ENCODE measurements around the gene TET3.

TET3 gene

GRCh38 chr2:73989972-73990371 is 5.3 kb downstream of the TET3 start:
- H3K27me3 Mint-ChIP-seq: no peaks in the 10 kb centered on the region
- peaks cover 80% of the 10 kb centered on the region for H3K4me1 Mint-ChIP-seq (ENCODE audit: low read depth)
- H3K9me3 Mint-ChIP-seq: no peaks in the 10 kb centered on the region
- H3K4me3 Mint-ChIP-seq: no peak overlapping the region
- no peak overlapping the region for H3K27ac Mint-ChIP-seq
- peaks cover 78% of the 10 kb centered on the region for H3K36me3 Mint-ChIP-seq (ENCODE audit: low read depth)

- no peaks in the 10 kb centered on the region for H3K27me3 Mint-ChIP-seq
Measured at GRCh38 chr2:73990531-73990930, 5.8 kb downstream of the TET3 start.

DNA sequence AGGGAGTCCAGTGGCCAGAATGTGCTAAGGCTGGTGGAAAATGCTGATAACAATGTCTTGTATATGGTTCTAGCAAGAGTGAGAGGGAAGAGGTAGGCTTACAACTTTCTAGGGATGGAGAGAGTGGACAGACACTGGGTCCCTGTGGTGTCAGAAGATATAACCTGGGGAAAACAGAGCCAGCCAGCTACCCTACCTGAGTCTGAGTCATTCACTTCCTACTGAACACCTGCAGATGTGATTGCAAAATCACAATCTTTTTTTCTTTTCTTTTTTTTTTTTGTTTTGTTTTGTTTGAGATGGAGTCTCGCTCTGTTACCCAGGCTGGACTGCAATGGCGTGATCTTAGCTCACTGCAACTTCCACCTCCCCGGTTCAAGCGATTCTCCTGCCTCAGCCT is 7.3 kb downstream of the TET3 start:
- H3K9me3 Mint-ChIP-seq: no peaks in the 10 kb centered on the region
- peaks cover 85% of the 10 kb centered on the region for H3K4me1 Mint-ChIP-seq (ENCODE audit: low read depth)
- H3K4me3 Mint-ChIP-seq: no peak overlapping the region
- H3K27ac Mint-ChIP-seq: no peak overlapping the region
- H3K36me3 Mint-ChIP-seq (ENCODE audit: low read depth): peaks cover 66% of the 10 kb centered on the region
- H3K27me3 Mint-ChIP-seq: no peaks in the 10 kb centered on the region

More at GRCh38 chr2:73990531-73990930, 5.8 kb downstream of the TET3 start:
- no peak overlapping the region for H3K4me3 Mint-ChIP-seq
- peaks cover 78% of the 10 kb centered on the region for H3K36me3 Mint-ChIP-seq (ENCODE audit: low read depth)
- H3K27ac Mint-ChIP-seq: peak overlapping the region; percentile 54
- peaks cover 86% of the 10 kb centered on the region for H3K4me1 Mint-ChIP-seq (ENCODE audit: low read depth)
- no peaks in the 10 kb centered on the region for H3K9me3 Mint-ChIP-seq

DNA sequence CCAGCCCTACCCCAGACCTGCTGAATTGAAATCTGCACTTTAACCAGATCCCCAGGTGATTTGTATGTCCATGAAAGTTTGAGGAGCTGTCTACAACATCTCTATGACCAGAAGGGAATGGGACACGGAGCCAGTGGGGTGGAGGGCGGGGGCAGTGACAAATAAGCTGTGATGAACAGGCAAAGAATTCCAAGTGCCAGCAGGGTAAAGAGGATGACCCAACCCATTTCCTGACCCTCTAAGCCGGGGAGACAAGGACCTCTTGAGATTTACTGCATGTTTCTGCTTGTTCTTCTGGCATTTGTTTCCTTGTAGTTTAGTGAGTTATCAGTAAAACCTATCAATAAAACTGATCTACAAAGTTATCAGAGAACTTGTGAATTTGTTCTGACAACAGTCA is 8.7 kb downstream of the TET3 start:
- Mint-ChIP-seq H3K27ac (peak overlapping the region; percentile 69), H3K4me3 (peak overlapping the region; percentile 10), H3K9me3 (no peaks in the 10 kb centered on the region), H3K4me1 (ENCODE audit: low read depth) (peaks cover 84% of the 10 kb centered on the region), H3K27me3 (no peaks in the 10 kb centered on the region), H3K36me3 (ENCODE audit: low read depth) (peaks cover 54% of the 10 kb centered on the region)

DNA sequence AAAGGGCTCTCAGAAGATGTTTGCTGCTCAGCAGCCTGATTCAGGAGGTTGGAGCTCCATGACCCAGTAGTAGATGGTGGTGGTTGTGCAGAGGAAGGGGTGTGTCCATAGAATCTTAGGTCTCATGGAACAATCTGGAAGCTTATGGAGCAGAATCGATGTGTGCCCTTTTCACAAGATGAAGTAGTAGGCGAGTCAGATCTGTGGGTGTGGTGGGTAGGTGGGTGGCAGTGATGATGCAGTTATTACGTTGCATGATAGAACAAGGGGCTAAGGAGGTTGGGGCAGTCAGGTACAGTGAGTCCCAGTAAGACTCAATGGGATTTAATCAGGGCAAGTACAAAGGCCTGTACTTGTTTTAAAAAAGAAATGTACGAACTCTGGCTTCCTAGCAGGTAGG is 9.1 kb downstream of the TET3 start:
- peaks cover 50% of the 10 kb centered on the region for H3K36me3 Mint-ChIP-seq (ENCODE audit: low read depth)
- no peaks in the 10 kb centered on the region for H3K27me3 Mint-ChIP-seq
- H3K27ac Mint-ChIP-seq: peak overlapping the region; percentile 69
- H3K9me3 Mint-ChIP-seq: no peaks in the 10 kb centered on the region
- peaks cover 84% of the 10 kb centered on the region for H3K4me1 Mint-ChIP-seq (ENCODE audit: low read depth)
- peak overlapping the region; percentile 10 for H3K4me3 Mint-ChIP-seq

DNA sequence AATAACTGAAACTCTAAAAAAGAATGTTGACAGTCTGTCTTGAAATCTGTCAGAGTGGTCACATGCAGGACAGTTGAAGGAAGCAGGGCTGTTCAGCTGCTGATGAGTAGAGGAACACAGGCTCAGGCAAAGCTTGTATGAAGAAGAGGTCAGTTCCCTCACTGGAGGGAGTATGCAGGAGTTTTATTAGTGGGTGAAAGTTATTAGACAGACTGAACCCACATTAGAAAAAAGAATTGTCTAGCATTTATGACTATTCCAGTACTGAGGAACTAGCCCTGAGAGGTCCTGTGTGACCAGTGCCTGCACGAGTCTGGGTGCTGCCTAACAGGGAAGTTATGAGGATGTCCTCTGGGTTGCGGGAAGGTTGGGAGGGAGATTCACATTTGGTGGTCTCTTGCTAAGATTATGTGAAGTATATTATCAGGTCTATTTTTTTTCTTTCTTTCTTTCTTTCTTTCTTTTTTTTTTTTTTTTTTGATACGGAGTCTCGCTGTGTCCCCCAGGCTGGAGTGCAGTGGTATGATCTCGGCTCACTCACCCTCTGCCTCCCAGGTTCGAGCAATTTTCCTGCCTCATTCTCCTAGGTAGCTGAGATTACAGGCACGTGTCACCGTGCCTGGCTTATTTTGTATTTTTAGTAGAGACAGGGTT is 9.6 kb downstream of the TET3 start:
- H3K4me1 Mint-ChIP-seq (ENCODE audit: low read depth): peaks cover 84% of the 10 kb centered on the region
- no peaks in the 10 kb centered on the region for H3K27me3 Mint-ChIP-seq
- H3K9me3 Mint-ChIP-seq: no peaks in the 10 kb centered on the region
- peak overlapping the region; percentile 69 for H3K27ac Mint-ChIP-seq
- peaks cover 47% of the 10 kb centered on the region for H3K36me3 Mint-ChIP-seq (ENCODE audit: low read depth)
- peak overlapping the region; percentile 10 for H3K4me3 Mint-ChIP-seq

- H3K4me1 Mint-ChIP-seq (ENCODE audit: low read depth): peaks cover 84% of the 10 kb centered on the region
- H3K9me3 Mint-ChIP-seq: no peaks in the 10 kb centered on the region
- no peak overlapping the region for H3K27ac Mint-ChIP-seq
- no peaks in the 10 kb centered on the region for H3K27me3 Mint-ChIP-seq
- no peak overlapping the region for H3K4me3 Mint-ChIP-seq
- peaks cover 32% of the 10 kb centered on the region for H3K36me3 Mint-ChIP-seq (ENCODE audit: low read depth)
Measured at GRCh38 chr2:73995810-73996209, 11.1 kb downstream of the TET3 start.

GRCh38 chr2:73997813-73998212 is 13.1 kb downstream of the TET3 start:
- peaks cover 13% of the 10 kb centered on the region for H3K36me3 Mint-ChIP-seq (ENCODE audit: low read depth)
- no peak overlapping the region for H3K27ac Mint-ChIP-seq
- H3K4me1 Mint-ChIP-seq (ENCODE audit: low read depth): peaks cover 91% of the 10 kb centered on the region
- no peaks in the 10 kb centered on the region for H3K9me3 Mint-ChIP-seq
- H3K4me3 Mint-ChIP-seq: no peak overlapping the region
- no peaks in the 10 kb centered on the region for H3K27me3 Mint-ChIP-seq

GRCh38 chr2:73998451-73998850 is 13.7 kb downstream of the TET3 start:
- Mint-ChIP-seq H3K27me3 (no peaks in the 10 kb centered on the region), H3K27ac (peak overlapping the region; percentile 12), H3K4me3 (no peak overlapping the region), H3K9me3 (no peaks in the 10 kb centered on the region), H3K4me1 (ENCODE audit: low read depth) (peaks cover 91% of the 10 kb centered on the region), H3K36me3 (ENCODE audit: low read depth) (peaks cover 10% of the 10 kb centered on the region)

GRCh38 chr2:73998933-73999332 is 14.2 kb downstream of the TET3 start:
- Mint-ChIP-seq H3K27ac (peak overlapping the region; percentile 12), H3K36me3 (ENCODE audit: low read depth) (peaks cover 5% of the 10 kb centered on the region), H3K27me3 (no peaks in the 10 kb centered on the region), H3K4me1 (ENCODE audit: low read depth) (peaks cover 91% of the 10 kb centered on the region), H3K9me3 (no peaks in the 10 kb centered on the region), H3K4me3 (no peak overlapping the region)

DNA sequence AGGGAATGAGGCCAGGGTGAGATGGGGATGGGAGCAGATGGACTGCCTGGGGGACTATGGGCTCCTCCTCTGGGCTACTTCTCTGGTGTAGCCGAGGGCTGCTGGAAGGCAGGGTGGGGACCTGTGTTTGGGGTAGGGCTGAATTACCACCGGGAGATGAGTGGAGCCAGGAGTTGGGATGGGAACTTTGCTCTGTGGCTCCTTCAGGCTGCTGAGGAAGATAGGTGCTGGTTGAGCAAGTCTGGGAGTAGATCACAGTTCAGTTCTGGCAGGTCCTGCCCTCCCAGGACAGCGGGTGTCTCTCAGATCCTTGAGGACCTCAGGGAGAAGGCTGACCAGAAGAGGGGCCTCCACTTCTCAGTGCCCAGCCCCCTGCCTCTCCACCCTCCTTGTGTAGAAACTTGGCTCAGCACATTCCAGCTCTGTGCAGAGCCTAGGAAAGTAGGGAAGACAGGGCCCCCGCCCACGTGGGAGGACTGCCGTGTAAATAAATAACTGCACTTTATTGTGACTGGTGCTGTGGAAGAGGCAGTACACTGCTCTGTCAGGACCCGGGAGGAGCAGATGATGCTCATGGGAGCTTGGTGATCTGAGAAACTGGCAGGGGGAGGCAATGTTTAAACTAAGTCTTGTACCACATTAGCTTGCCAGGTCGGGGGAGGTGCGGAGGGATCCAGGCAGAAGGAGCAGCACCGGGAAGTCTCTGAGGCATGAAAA is 15.3 kb downstream of the TET3 start:
- no peaks in the 10 kb centered on the region for H3K27me3 Mint-ChIP-seq
- peaks cover 5% of the 10 kb centered on the region for H3K36me3 Mint-ChIP-seq (ENCODE audit: low read depth)
- peaks cover 90% of the 10 kb centered on the region for H3K4me1 Mint-ChIP-seq (ENCODE audit: low read depth)
- H3K9me3 Mint-ChIP-seq: no peaks in the 10 kb centered on the region
- no peak overlapping the region for H3K4me3 Mint-ChIP-seq
- peak overlapping the region; percentile 46 for H3K27ac Mint-ChIP-seq

DNA sequence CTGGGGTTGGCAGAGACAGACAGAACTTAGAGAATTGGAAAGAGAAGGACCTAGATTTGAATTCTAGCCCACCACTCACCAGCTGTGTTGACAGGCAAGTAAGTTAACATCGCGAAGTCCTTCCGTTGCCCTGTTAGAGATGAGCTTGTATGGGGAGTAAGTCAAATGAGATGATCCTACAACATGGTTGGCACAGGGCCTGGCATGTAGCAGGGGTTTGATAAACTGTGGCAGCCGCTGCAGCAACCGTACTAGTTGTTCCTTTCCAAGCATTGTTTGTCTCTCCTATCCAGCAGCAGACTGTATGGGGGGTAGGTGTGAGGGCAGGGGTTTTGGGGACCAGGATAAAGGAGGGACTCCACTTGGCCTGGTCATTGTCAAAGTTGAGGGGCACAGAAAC is 16.0 kb downstream of the TET3 start:
- Mint-ChIP-seq H3K9me3 (no peaks in the 10 kb centered on the region), H3K27ac (peak overlapping the region; percentile 46), H3K4me3 (no peak overlapping the region), H3K4me1 (ENCODE audit: low read depth) (peaks cover 87% of the 10 kb centered on the region), H3K27me3 (no peaks in the 10 kb centered on the region), H3K36me3 (ENCODE audit: low read depth) (peaks cover 5% of the 10 kb centered on the region)

GRCh38 chr2:74001121-74001520 is 16.4 kb downstream of the TET3 start:
- Mint-ChIP-seq H3K4me3 (peak overlapping the region; percentile 76), H3K9me3 (no peaks in the 10 kb centered on the region), H3K27ac (peak overlapping the region; percentile 46), H3K4me1 (ENCODE audit: low read depth) (peaks cover 86% of the 10 kb centered on the region), H3K36me3 (ENCODE audit: low read depth) (peaks cover 8% of the 10 kb centered on the region), H3K27me3 (no peaks in the 10 kb centered on the region)

- H3K9me3 Mint-ChIP-seq: no peaks in the 10 kb centered on the region
- peaks cover 85% of the 10 kb centered on the region for H3K4me1 Mint-ChIP-seq (ENCODE audit: low read depth)
- peak overlapping the region; percentile 69 for H3K27ac Mint-ChIP-seq
Measured at GRCh38 chr2:74001781-74002504, 17.2 kb downstream of the TET3 start.

More at GRCh38 chr2:74001781-74002504, 17.2 kb downstream of the TET3 start:
- no peaks in the 10 kb centered on the region for H3K27me3 Mint-ChIP-seq
- H3K36me3 Mint-ChIP-seq (ENCODE audit: low read depth): peaks cover 9% of the 10 kb centered on the region
- H3K4me3 Mint-ChIP-seq: peak overlapping the region; percentile 76
